ENCODE measurements around the gene APPL1.

APPL1 gene

GRCh38 chr3:57268416-57268815 lies 40.9 kb downstream of the APPL1 start:
- DNase-seq = no peak

- no peak for DNase-seq
These were observed 47.3 kb downstream of the APPL1 start for GRCh38 chr3:57274845-57275244.

GRCh38 chr3:57275393-57275792 lies 47.9 kb downstream of the APPL1 start:
- no peak for DNase-seq

GRCh38 chr3:57278237-57278636 lies 50.7 kb downstream of the APPL1 start:
- no peak for DNase-seq

GRCh38 chr3:57279685-57280084 lies 52.2 kb downstream of the APPL1 start:
- DNase-seq = no peak

GRCh38 chr3:57281715-57282114 lies 54.2 kb downstream of the APPL1 start:
- peak; percentile 26 for DNase-seq

GRCh38 chr3:57283334-57283733 lies 55.8 kb downstream of the APPL1 start:
- DNase-seq = no peak

- no peak for DNase-seq
These were observed 59.7 kb downstream of the APPL1 start for GRCh38 chr3:57287205-57287604.

- DNase-seq = no peak
These were observed 60.9 kb downstream of the APPL1 start for GRCh38 chr3:57288403-57288802.

GRCh38 chr3:57292159-57292896 lies 64.8 kb downstream of the APPL1 start, which contains the start of gene ASB14:
Gene ASB14, minus strand, starts transcription at chr3:57292685. Its CDS starts 652 bp downstream, at chr3:57292033.
- DNase-seq = no peak

GRCh38 chr3:57292897-57293526 lies 65.5 kb downstream of the APPL1 start:
- no peak for DNase-seq

GRCh38 chr3:57298041-57298440 lies 70.5 kb downstream of the APPL1 start:
- DNase-seq = no peak

- DNase-seq = peak; percentile 31
These were observed 76.0 kb downstream of the APPL1 start for GRCh38 chr3:57303520-57303919.

GRCh38 chr3:57309769-57310360 lies 82.3 kb downstream of the APPL1 start:
- no peak for DNase-seq

- DNase-seq = no peak
These were observed 86.7 kb downstream of the APPL1 start for GRCh38 chr3:57314204-57314603.

Measured in fibroblast of skin of scalp (primary cell).